A549 (cell line): Measurements from ENCODE around the gene HPN. TPM values are rescaled to one million over a fixed set of nuclear protein-coding genes. Genes with fewer than 3 reads are reported as not detected.

Experiments
- ATAC-seq, 2 experiments: fragments of 200-7000 bp in 1 of 2; fragments of >200 bp in 1 of 2; cut with Nextera tagmentation in 1 of 2; cut with Tn5 transposase in 1 of 2; 3 replicates each; pipeline versions ENCODE4 v1.8.0 to v1.9.1; 2018 to 2020; ENCODE audit warnings: mild to moderate bottlenecking in 1 of 2, moderate library complexity in 1 of 2
- CTCF ChIA-PET: fragments of 300-600 bp; sonication (Branson Sonifier 250); formaldehyde crosslinking; extraction: SDS; loops from one replicate; lab custom pipeline; 2021; ENCODE audit warnings: antibody characterized with exemption, inconsistent platforms; lab: Yijun Ruan, JAX
- POLR2A ChIA-PET: fragments of 350-600 bp; formaldehyde crosslinking; extraction: SDS; loops from one replicate; lab custom pipeline; 2021; ENCODE audit warnings: antibody characterized with exemption, inconsistent platforms; lab: Yijun Ruan, JAX
- DNase-seq, 2 experiments: peaks; one replicate each; pipeline versions ENCODE4 v3.0.0 to v3.0.0-alpha.2; 2011 to 2016; ENCODE audit warnings: low read depth in 1 of 2, low spot score in 1 of 2
- FAIRE-seq: peaks from 2 replicates; lab custom pipeline; 2011; peaks lifted over from hg19 to GRCh38; lab: Jason Lieb, UNC
- H3K27ac ChIP-seq, 2 experiments: fragments of >200 bp; sonication (Bioruptor Twin); formaldehyde crosslinking; 3 replicates each; pipeline ENCODE4 v1.5.1; 2016 to 2017
- H3K4me1 ChIP-seq: fragments of >200 bp; sonication (Bioruptor Twin); formaldehyde crosslinking; 3 replicates; pipeline ENCODE4 v1.6.1; 2016
- H3K4me2 ChIP-seq: fragments of >200 bp; sonication (Bioruptor Twin); formaldehyde crosslinking; 3 replicates; pipeline ENCODE4 v1.6.1; 2016
- H3K4me3 ChIP-seq: fragments of >200 bp; sonication (Bioruptor Twin); formaldehyde crosslinking; 3 replicates; pipeline ENCODE4 v1.5.1; 2016
- H3K9me3 ChIP-seq: fragments of >200 bp; sonication (Bioruptor Twin); formaldehyde crosslinking; 3 replicates; pipeline ENCODE4 v1.6.1; 2016
- CBX2 ChIP-seq: fragments of 200-600 bp; sonication (generic); IDR thresholded peaks from 2 replicates; pipeline ENCODE4 v1.6.1; 2016; ENCODE audit warnings: low read depth, mild to moderate bottlenecking, borderline replicate concordance
- CBX8 ChIP-seq: fragments of 200-600 bp; sonication (generic); IDR thresholded peaks from 2 replicates; pipeline ENCODE4 v1.6.1; 2016
- CEBPB ChIP-seq, 2 experiments: fragments of >200 bp in 1 of 2; sonication (Bioruptor Twin) in 1 of 2; formaldehyde crosslinking in 1 of 2; IDR thresholded peaks; 2 replicates each; pipeline ENCODE4 v1.6.1; 2012 to 2016
- CTCF ChIP-seq: fragments of >200 bp; sonication (Bioruptor Twin); formaldehyde crosslinking; IDR thresholded peaks from 3 replicates; pipeline ENCODE4 v1.5.1; 2016
- FOSL2 ChIP-seq, 2 experiments: fragments of 450-650 bp in 1 of 2; fragments of >200 bp in 1 of 2; sonication (Bioruptor Twin) in 1 of 2; formaldehyde crosslinking; IDR thresholded peaks; 2 replicates each; pipeline versions ENCODE4 v1.5.0 to v1.6.1; 2016 to 2020; ENCODE audit warnings: mild to moderate bottlenecking in 1 of 2, moderate library complexity in 1 of 2
- MAZ ChIP-seq: fragments of 150-350 bp; IDR thresholded peaks from 2 replicates; pipeline ENCODE4 v1.6.1; 2014; ENCODE audit warnings: antibody characterized with exemption, low read depth, low read length, borderline replicate concordance
- PHF8 ChIP-seq: fragments of 200-600 bp; sonication (generic); IDR thresholded peaks from 2 replicates; pipeline ENCODE4 v1.6.1; 2016; ENCODE audit warnings: low read depth, mild to moderate bottlenecking, antibody characterized with exemption, moderate library complexity, borderline replicate concordance
- RAD21 ChIP-seq, 2 experiments: fragments of >200 bp in 1 of 2; sonication (Bioruptor Twin) in 1 of 2; formaldehyde crosslinking in 1 of 2; IDR thresholded peaks in 1 of 2; conservative IDR thresholded peaks in 1 of 2; 2 replicates in 1 of 2; 3 replicates in 1 of 2; pipeline ENCODE4 v1.6.1; 2012 to 2018; ENCODE audit warnings: inconsistent platforms in 1 of 2
- RARB ChIP-seq: fragments of 250-450 bp; sonication (Bioruptor Pico); IDR thresholded peaks from 2 replicates; pipeline ENCODE4 v1.8.0; 2021; ENCODE audit warnings: mild to moderate bottlenecking, moderate library complexity
- SMC3 ChIP-seq: fragments of >200 bp; sonication (Bioruptor Twin); formaldehyde crosslinking; IDR thresholded peaks from 3 replicates; pipeline ENCODE4 v1.6.1; 2018; ENCODE audit warnings: inconsistent platforms
- TFCP2L1 ChIP-seq: fragments of 250-450 bp; sonication (Bioruptor Pico); IDR thresholded peaks from 2 replicates; pipeline ENCODE4 v1.5.0; 2021; ENCODE audit warnings: mild to moderate bottlenecking
- ZC3H11A ChIP-seq: fragments of 450-650 bp; IDR thresholded peaks from 2 replicates; pipeline ENCODE4 v1.6.1; 2014; ENCODE audit warnings: antibody characterized with exemption, mild to moderate bottlenecking
- WGBS: methylation state at CpG from one replicate; pipeline ENCODE4 v1.1.6; 2017; ENCODE audit errors: missing lambda C conversion rate; 5-methylcytosine and 5-hydroxymethylcytosine counted together
- polyA plus RNA-seq, 4 experiments: library from polyadenylated mRNA; depleted of rRNA in 3 of 4; stranded (reverse); fragments of >200 nt; fragmentation: RNase III in 1 of 4; extraction: RNeasy Plus Mini Kit Qiagen cat#74134 plus additional on column Dnase treatment in 1 of 4; gene quantifications; 2 replicates in 3 of 4; 3 replicates in 1 of 4; pipeline ENCODE4 v1.2.3, GENCODE V29; 2011 to 2017

The HPN gene
- polyA plus RNA-seq, 2 of the 4 experiments (the other 2 are of a cell fraction): 0.06 to 0.08 TPM

- DNase-seq (peak; percentile 74 to 95), ATAC-seq (peak; percentile 45 to 86), FAIRE-seq (peak; percentile 98)
- ChIA-PET CTCF (interaction anchor here (0.6 to 6.9 kb wide), 50 partner anchors 8 to 297 kb away, joined by 3 to 148 read pairs (median 4); partner anchors contain the start of genes FXYD1, FXYD5, FXYD7 and LGI4), POLR2A (no interaction called here)
- Histone ChIP-seq H3K4me2 (peak overlapping the region; percentile 75), H3K4me1 (peaks cover 13% of the 10 kb centered on the region; the same call in 1 of the 3 replicates), H3K9me3 (no peaks in the 10 kb centered on the region), H3K4me3 (peak overlapping the region; percentile 6; the same call in 2 of the 3 replicates), H3K27ac (peak overlapping the region; percentile 19 to 36; a peak in 3 of 6 replicates)
- TF ChIP-seq CTCF (peak; percentile 98), MAZ (0 out of 2 replicates have a peak, but pooled peaks have one; percentile 29), SMC3 (peak; percentile 81), RAD21 (conservative IDR thresholded peaks at IDR 0.05 in 1 of 2, IDR thresholded peaks at IDR 0.05 in 1 of 2) (peak; percentile 80), CBX2 (no peak), PHF8 (no peak)
- 21% methylated on average over 23 of the region's 23 CpGs for WGBS
Observed at GRCh38 chr19:35114353-35115176, 73.0 kb downstream of the HPN start.

GRCh38 chr19:35115177-35115951 lies 73.8 kb downstream of the HPN start, which contains the start of gene FXYD3:
FXYD3 (plus strand) TSS chr19:35115823; CDS start chr19:35119377, 3,554 bp downstream.
- CTCF ChIA-PET: interaction anchor here (0.6 to 6.9 kb wide), 47 partner anchors 9 to 297 kb away, joined by 3 to 148 read pairs (median 5); partner anchors contain the start of genes FXYD1, FXYD5, FXYD7 and LGI4
- WGBS: 45% methylated on average over 13 of the region's 14 CpGs
- POLR2A ChIA-PET: interaction anchor here (0.8 kb wide), 1 partner anchor 9 kb away, joined by 3 read pairs; no protein-coding TSS in a partner anchor
- no peaks in the 10 kb centered on the region for H3K9me3 ChIP-seq
- peak within 1 kb of the TSS; percentile 19 to 36; a peak in 3 of 6 replicates for H3K27ac ChIP-seq
- peak within 1 kb of the TSS; percentile 75 for H3K4me2 ChIP-seq
- FAIRE-seq (no peak), DNase-seq (no peak), ATAC-seq (peak; percentile 5 to 17; a peak in 3 of 6 replicates)
- TF ChIP-seq CBX8: no peak
- no peak for TF ChIP-seq RARB (CRISPR knock-in tag)
- TF ChIP-seq TFCP2L1 (CRISPR knock-in tag): no peak
- TF ChIP-seq CEBPB (IDR thresholded peaks at IDR 0.05): no peak
- TF ChIP-seq FOSL2 (IDR thresholded peaks at IDR 0.05): no peak
- TF ChIP-seq FOSL2 (CRISPR knock-in tag; IDR thresholded peaks at IDR 0.05): no peak
- no peak for TF ChIP-seq CTCF
- no peak for TF ChIP-seq ZC3H11A
- TF ChIP-seq, all 56 proteins: peak for 0
- Histone ChIP-seq H3K4me1 (peaks cover 11% of the 10 kb centered on the region; the same call in 2 of the 3 replicates), H3K4me3 (peak within 1 kb of the TSS; percentile 6; the same call in 2 of the 3 replicates)

Other genes with a start within 250 kb of the HPN start
- 9.4 and 11.2 TPM in 2 replicates for gene ZNF30, start 114.8 kb upstream of the HPN start, polyA plus RNA-seq (2011; rRNA removed)
- 5.1 to 5.7 TPM (median 5.4 TPM) in 3 replicates for gene ZNF30, start 114.8 kb upstream of the HPN start, polyA plus RNA-seq (2017; fragmentation: RNase III; extraction: RNeasy Plus Mini Kit Qiagen cat#74134 plus additional on column Dnase treatment)
- 3.7 and 5.0 TPM in 2 replicates for gene ZNF792, start 77.5 kb upstream of the HPN start, polyA plus RNA-seq (2011; rRNA removed)
- 1.9 to 2.2 TPM (median 2.0 TPM) in 3 replicates for gene ZNF792, start 77.5 kb upstream of the HPN start, polyA plus RNA-seq (2017; fragmentation: RNase III; extraction: RNeasy Plus Mini Kit Qiagen cat#74134 plus additional on column Dnase treatment)
- 184 and 221 TPM in 2 replicates for gene GRAMD1A, start 41.4 kb upstream of the HPN start, polyA plus RNA-seq (2011; rRNA removed)
- 104 to 131 TPM (median 128 TPM) in 3 replicates for gene GRAMD1A, start 41.4 kb upstream of the HPN start, polyA plus RNA-seq (2017; fragmentation: RNase III; extraction: RNeasy Plus Mini Kit Qiagen cat#74134 plus additional on column Dnase treatment)
- 11.0 and 12.8 TPM in 2 replicates for gene SCN1B, start 11.3 kb upstream of the HPN start, polyA plus RNA-seq (2011; rRNA removed)
- 10.3 to 11.4 TPM (median 11.3 TPM) in 3 replicates for gene SCN1B, start 11.3 kb upstream of the HPN start, polyA plus RNA-seq (2017; fragmentation: RNase III; extraction: RNeasy Plus Mini Kit Qiagen cat#74134 plus additional on column Dnase treatment)
- gene FXYD3, start 74.1 kb downstream of the HPN start, polyA plus RNA-seq (2011; rRNA removed): 0.32 and 0.46 TPM in 2 replicates
- 0.16 TPM in 1 of 3 replicates, not detected in the others for gene FXYD3, start 74.1 kb downstream of the HPN start, polyA plus RNA-seq (2017; fragmentation: RNase III; extraction: RNeasy Plus Mini Kit Qiagen cat#74134 plus additional on column Dnase treatment)
- gene LGI4, start 93.3 kb downstream of the HPN start, polyA plus RNA-seq (2011; rRNA removed): 0.06 and 0.13 TPM in 2 replicates
- 0.09 to 0.16 TPM (median 0.12 TPM) in 3 replicates for gene LGI4, start 93.3 kb downstream of the HPN start, polyA plus RNA-seq (2017; fragmentation: RNase III; extraction: RNeasy Plus Mini Kit Qiagen cat#74134 plus additional on column Dnase treatment)
- not detected in 2 replicates for gene FXYD1, start 97.1 kb downstream of the HPN start, polyA plus RNA-seq (2011; rRNA removed)
- gene FXYD1, start 97.1 kb downstream of the HPN start, polyA plus RNA-seq (2017; fragmentation: RNase III; extraction: RNeasy Plus Mini Kit Qiagen cat#74134 plus additional on column Dnase treatment): not detected in 3 replicates
- gene FXYD7, start 101.5 kb downstream of the HPN start, polyA plus RNA-seq (2011; rRNA removed): not detected in 2 replicates
- 0.15 TPM in 1 of 3 replicates, not detected in the others for gene FXYD7, start 101.5 kb downstream of the HPN start, polyA plus RNA-seq (2017; fragmentation: RNase III; extraction: RNeasy Plus Mini Kit Qiagen cat#74134 plus additional on column Dnase treatment)
- gene FXYD5, start 113.0 kb downstream of the HPN start, polyA plus RNA-seq (2011; rRNA removed): 70.8 and 77.3 TPM in 2 replicates
- gene FXYD5, start 113.0 kb downstream of the HPN start, polyA plus RNA-seq (2017; fragmentation: RNase III; extraction: RNeasy Plus Mini Kit Qiagen cat#74134 plus additional on column Dnase treatment): 106 to 116 TPM (median 113 TPM) in 3 replicates
- not detected in 2 replicates for gene FAM187B, start 187.0 kb downstream of the HPN start, polyA plus RNA-seq (2011; rRNA removed)
- not detected in 3 replicates for gene FAM187B, start 187.0 kb downstream of the HPN start, polyA plus RNA-seq (2017; fragmentation: RNase III; extraction: RNeasy Plus Mini Kit Qiagen cat#74134 plus additional on column Dnase treatment)
- 2.1 and 2.5 TPM in 2 replicates for gene LSR, start 207.3 kb downstream of the HPN start, polyA plus RNA-seq (2011; rRNA removed)
- 3.6 to 4.7 TPM (median 4.4 TPM) in 3 replicates for gene LSR, start 207.3 kb downstream of the HPN start, polyA plus RNA-seq (2017; fragmentation: RNase III; extraction: RNeasy Plus Mini Kit Qiagen cat#74134 plus additional on column Dnase treatment)
- 91.8 and 118 TPM in 2 replicates for gene USF2, start 227.2 kb downstream of the HPN start, polyA plus RNA-seq (2011; rRNA removed)
- 124 to 141 TPM (median 141 TPM) in 3 replicates for gene USF2, start 227.2 kb downstream of the HPN start, polyA plus RNA-seq (2017; fragmentation: RNase III; extraction: RNeasy Plus Mini Kit Qiagen cat#74134 plus additional on column Dnase treatment)
- gene HAMP, start 240.8 kb downstream of the HPN start, polyA plus RNA-seq (2011; rRNA removed): not detected in 2 replicates
- 0.03 TPM in 1 of 3 replicates, not detected in the others for gene HAMP, start 240.8 kb downstream of the HPN start, polyA plus RNA-seq (2017; fragmentation: RNase III; extraction: RNeasy Plus Mini Kit Qiagen cat#74134 plus additional on column Dnase treatment)